ACHN (cell line): Measurements from ENCODE around the gene SOX5.
"Not testable (repeated sequence)": the region's sequence is repeated elsewhere in the genome, so short reads cannot be mapped to it uniquely, and the experiment has no call there.

Experiments
- DNase-seq: peaks from one replicate; pipeline ENCODE4 v3.0.0-alpha.2; 2015
- in situ Hi-C: cut with HindIII; loops from 2 replicates; pipeline ENCODE4 v1.10.0; 2017; ENCODE audit warnings: low sequenced_read_pairs, low pct_ligation_motif_present, low pct_unique_long_range_greater_than_20kb

SOX5 gene

GRCh38 chr12:23542187-23542586 is 407.3 kb downstream of the SOX5 start:
- in situ Hi-C loops: no loop called here
- no peak for DNase-seq

GRCh38 chr12:23540572-23540971 is 408.9 kb downstream of the SOX5 start:
- in situ Hi-C loops: no loop called here

GRCh38 chr12:23536293-23536692 is 413.2 kb downstream of the SOX5 start:
- DNase-seq: no peak
- in situ Hi-C loops: no loop called here

More at GRCh38 chr12:23540572-23540971, 408.9 kb downstream of the SOX5 start:
- DNase-seq: no peak

GRCh38 chr12:23535441-23535840 is 414.0 kb downstream of the SOX5 start:
- in situ Hi-C loops: no loop called here
- DNase-seq: no peak

- no peak for DNase-seq
These were observed 415.3 kb downstream of the SOX5 start for GRCh38 chr12:23534196-23534595.

GRCh38 chr12:23533699-23534098 is 415.8 kb downstream of the SOX5 start:
- DNase-seq: no peak
- in situ Hi-C loops: no loop called here

More at GRCh38 chr12:23534196-23534595, 415.3 kb downstream of the SOX5 start:
- in situ Hi-C loops: no loop called here

GRCh38 chr12:23533265-23533664 is 416.2 kb downstream of the SOX5 start:
- in situ Hi-C loops: no loop called here
- no peak for DNase-seq

GRCh38 chr12:23528316-23528715 is 421.2 kb downstream of the SOX5 start:
- DNase-seq: no peak
- in situ Hi-C loops: no loop called here

- DNase-seq: no peak
- in situ Hi-C loops: no loop called here
These were observed 423.9 kb downstream of the SOX5 start for GRCh38 chr12:23525450-23526072.

- no peak for DNase-seq
- in situ Hi-C loops: no loop called here
These were observed 426.1 kb downstream of the SOX5 start for GRCh38 chr12:23523339-23523738.

- DNase-seq, in situ Hi-C loops: not testable (repeated sequence)
These were observed 430.0 kb downstream of the SOX5 start for GRCh38 chr12:23519444-23519843.

- in situ Hi-C loops, DNase-seq: not testable (repeated sequence)
These were observed 433.7 kb downstream of the SOX5 start for GRCh38 chr12:23515785-23516184.

GRCh38 chr12:23510484-23510883 is 439.0 kb downstream of the SOX5 start:
- in situ Hi-C loops: no loop called here
- DNase-seq: no peak

GRCh38 chr12:23509832-23510231 is 439.6 kb downstream of the SOX5 start:
- in situ Hi-C loops, DNase-seq: not testable (repeated sequence)

GRCh38 chr12:23507785-23508184 is 441.7 kb downstream of the SOX5 start:
- in situ Hi-C loops, DNase-seq: not testable (repeated sequence)

- DNase-seq, in situ Hi-C loops: not testable (repeated sequence)
These were observed 443.7 kb downstream of the SOX5 start for GRCh38 chr12:23505736-23506135.

GRCh38 chr12:23504641-23505399 is 444.6 kb downstream of the SOX5 start:
- in situ Hi-C loops: no loop called here
- DNase-seq: no peak

- in situ Hi-C loops: no loop called here
- no peak for DNase-seq
These were observed 445.4 kb downstream of the SOX5 start for GRCh38 chr12:23504043-23504442.

- DNase-seq: no peak
- in situ Hi-C loops: no loop called here
These were observed 445.9 kb downstream of the SOX5 start for GRCh38 chr12:23503544-23503943.

- in situ Hi-C loops: no loop called here
- DNase-seq: no peak
These were observed 447.2 kb downstream of the SOX5 start for GRCh38 chr12:23502259-23502658.
